Left kidney (tissue), 2 donors: Measurements from ENCODE around the gene PXDN. TPM values are rescaled to one million over a fixed set of nuclear protein-coding genes. Genes with fewer than 3 reads are reported as not detected.
"Not testable (repeated sequence)": the region's sequence is repeated elsewhere in the genome, so short reads cannot be mapped to it uniquely, and the experiment has no call there.

ENCODE experiments used
- DNase-seq: peaks from one replicate; pipeline ENCODE4 v3.0.0-alpha.2; 2013
- polyA plus RNA-seq: library from polyadenylated mRNA; unstranded; fragments of 120-200 nt; gene quantifications from one replicate; pipeline ENCODE4 v1.2.1, GENCODE V29; 2013; ENCODE audit not compliant: insufficient read length

PXDN gene
- polyA plus RNA-seq, 1 donor: 154 TPM

DNA sequence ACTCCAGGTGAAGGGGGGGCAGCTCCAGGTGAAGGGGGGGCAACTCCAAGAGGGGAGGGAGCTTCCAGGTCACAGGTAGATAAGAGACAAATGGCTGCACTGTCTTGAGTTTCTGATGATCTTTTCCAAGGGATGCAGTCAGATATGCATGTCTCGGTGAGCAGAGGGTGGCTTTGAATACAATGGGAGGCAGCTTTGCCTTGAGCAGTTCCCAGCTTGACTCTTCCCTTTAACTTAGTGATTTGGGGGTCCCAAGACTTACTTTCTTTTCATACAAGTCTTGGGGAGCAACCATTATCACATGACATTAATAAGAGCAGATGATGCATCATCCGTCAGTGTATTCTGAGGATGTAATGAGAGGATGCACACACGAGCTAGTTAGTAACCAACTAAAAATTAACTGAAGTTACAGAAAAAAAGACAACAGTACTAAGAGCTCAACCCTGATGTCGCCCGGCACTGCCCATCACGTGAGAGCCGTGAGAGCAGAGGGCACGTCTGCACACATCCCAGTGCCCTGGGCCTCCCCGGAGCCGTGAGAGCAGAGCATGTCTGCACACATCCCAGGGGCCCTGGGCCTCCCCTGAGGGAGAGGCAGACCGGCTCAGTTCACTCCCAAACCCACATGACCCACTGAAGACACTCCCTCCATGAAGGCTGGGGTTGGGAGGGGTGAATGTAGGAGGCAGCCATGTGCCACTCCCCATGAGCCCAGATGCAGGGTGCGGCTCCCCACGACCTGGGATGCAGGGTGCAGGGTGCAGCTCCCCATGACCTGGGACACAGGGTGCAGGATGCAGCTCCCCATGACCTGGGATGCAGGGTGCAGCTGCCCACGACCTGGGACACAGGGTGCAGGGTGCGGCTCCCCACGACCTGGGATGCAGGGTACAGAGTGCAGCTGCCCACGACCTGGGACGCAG is 39.4 kb downstream of the PXDN start:
- DNase-seq: no peak

DNA sequence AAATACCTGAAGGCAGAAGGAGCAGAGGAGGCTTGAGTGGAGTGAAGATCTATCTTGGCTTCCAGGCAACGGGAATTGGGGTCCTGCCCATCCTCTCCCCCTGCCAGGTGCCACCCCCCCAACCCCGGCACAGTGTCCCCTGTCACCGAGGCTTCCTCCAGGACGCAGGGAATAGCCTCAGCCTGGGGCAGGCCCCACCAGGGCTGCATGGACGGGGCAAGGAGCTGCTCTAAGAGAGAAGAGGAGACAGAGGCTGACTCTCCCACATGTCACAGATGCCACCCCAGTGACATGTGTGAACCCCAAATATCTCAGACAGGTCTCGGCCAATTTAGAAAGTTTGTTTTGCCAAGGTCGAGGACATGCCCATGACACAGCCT is 42.1 kb downstream of the PXDN start:
- no peak for DNase-seq

DNA sequence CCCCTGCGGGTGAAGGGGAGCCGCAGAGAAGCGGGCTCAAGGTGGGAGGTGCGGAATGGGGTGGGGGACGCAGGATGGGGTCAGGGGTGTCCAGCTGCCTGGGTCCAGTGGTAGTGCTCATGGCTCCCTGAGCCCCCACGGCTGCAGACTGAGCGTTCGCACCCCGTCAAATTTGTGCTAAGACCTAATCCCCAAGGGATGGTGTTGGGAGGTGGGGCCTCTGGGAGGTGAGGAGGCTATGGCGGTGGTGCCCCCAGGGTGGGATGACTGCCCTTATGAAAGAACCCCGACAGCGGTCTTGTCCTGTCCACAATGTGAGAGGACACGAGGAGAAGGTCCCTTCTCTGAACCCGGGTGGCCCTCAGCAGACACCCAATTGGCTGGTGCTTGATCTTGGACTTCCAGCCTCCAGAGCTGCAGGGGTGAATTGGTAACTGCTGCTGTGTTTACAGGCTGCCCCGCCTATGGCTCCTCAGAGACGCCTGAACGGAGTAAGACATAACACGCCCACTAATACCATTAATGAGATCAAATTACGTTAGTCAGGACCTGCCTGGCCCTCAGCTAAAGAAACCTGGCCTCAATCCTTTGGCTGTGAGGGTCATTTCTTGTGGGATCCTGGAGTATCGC is 42.6 kb downstream of the PXDN start:
- no peak for DNase-seq

DNA sequence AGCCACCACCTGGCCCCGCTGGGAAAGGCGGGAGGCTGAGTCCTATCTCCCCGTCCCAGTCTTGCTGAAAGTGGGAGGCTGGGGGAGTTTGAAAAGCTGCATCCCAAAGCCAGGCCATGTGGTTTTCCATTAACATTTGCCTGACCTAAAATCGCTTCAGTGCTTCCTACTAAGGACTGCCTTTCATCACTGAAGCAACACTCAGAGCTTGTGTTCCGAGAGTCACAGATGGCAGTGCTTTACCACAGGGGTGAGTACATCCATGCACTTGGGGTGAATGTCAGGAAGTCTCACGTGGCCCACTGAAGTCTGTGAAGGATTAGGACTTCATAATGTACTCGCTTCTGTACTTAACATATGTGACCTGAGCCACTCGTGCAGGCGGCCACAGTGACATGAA is 43.3 kb downstream of the PXDN start:
- no peak for DNase-seq

DNA sequence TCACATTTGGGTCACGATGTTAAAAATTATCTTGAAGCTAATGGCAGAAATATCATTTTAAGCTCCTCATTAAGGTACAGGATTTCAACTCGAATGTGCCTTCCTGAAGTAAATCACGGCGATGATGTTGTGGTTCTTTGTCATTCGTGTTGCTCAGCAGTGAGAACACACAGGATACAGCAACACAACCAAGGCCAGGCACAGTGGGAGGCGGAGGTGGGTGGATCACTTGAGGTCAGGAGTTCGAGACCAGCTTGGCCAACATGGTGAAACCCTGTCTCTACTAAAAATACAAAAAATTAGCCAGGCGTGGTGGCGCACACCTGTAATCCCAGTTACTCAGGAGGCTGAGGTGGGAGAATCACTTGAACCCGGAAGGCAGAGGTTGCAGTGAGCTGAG is 43.9 kb downstream of the PXDN start:
- not testable (repeated sequence) for DNase-seq

DNA sequence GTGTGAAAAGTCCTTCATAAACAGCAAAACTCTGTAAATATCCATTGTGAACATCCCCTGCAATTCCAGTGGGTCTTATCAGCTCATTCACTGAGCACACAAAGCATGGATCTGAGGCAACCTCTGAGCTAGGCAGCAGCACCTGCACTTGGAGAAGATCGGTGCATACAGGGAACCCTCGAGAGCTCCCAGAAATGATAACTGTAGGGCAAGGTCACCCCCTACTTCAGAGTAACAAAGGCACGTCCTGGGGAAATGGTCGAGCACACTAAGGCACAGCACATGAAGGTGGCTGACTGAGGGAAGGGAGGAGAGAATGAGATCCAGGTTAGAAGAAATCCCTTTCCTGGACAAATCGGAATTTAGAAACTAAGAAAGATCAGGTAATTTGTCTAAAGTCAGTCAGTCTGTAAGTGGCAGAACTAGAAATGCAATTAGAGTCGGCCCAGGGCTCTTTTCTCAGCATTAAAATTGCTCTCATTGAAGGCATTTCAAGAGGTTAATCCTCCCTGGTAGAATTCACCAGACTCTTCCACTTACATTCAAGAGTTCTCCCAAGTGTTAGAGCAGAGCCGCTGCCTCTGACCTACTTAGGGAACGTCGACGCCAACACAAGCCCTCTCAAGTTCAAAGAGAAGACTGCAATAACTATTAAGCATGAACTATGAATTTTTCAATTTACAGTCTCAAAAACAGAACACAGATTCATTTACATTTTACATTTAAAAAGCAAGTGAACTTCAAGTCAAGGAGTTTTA is 45.9 kb downstream of the PXDN start:
- DNase-seq: no peak

DNA sequence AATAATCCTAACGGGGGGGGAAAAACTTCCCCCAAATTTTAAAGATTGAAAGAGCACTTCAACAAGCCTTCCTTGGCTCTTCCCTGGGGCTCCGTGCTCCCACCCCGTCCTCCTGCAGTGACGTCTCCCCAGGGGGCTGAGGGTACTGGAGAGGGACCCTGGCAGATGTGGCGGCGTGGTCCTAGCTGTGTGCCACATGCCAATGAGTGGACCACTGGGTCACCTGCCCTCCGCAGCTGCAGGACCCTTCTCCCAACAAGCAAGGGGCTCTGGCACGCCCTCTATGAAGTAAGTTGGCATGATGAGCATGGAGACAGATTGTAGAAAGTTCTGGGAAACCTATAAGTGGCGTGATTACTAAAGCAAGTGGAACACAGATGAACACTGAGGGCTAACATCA is 46.7 kb downstream of the PXDN start:
- no peak for DNase-seq

DNA sequence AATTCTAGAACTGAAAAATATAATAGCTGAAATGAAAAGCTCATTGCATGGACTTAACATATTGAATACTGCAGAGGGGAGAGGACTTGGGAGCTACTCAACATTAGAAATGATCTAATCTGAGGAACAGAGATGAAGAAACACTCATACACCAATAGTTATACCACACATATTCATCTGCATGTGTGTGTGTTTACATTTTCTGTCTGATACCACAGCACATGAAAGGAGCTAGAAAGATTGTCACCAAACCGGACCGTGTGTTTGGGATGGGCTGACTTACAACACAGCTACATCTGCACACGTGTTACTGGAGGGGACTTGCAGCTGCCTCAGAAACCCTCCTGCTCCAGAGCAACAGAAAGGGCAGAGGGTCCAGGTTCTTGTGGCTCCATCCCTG is 47.8 kb downstream of the PXDN start:
- no peak for DNase-seq

DNA sequence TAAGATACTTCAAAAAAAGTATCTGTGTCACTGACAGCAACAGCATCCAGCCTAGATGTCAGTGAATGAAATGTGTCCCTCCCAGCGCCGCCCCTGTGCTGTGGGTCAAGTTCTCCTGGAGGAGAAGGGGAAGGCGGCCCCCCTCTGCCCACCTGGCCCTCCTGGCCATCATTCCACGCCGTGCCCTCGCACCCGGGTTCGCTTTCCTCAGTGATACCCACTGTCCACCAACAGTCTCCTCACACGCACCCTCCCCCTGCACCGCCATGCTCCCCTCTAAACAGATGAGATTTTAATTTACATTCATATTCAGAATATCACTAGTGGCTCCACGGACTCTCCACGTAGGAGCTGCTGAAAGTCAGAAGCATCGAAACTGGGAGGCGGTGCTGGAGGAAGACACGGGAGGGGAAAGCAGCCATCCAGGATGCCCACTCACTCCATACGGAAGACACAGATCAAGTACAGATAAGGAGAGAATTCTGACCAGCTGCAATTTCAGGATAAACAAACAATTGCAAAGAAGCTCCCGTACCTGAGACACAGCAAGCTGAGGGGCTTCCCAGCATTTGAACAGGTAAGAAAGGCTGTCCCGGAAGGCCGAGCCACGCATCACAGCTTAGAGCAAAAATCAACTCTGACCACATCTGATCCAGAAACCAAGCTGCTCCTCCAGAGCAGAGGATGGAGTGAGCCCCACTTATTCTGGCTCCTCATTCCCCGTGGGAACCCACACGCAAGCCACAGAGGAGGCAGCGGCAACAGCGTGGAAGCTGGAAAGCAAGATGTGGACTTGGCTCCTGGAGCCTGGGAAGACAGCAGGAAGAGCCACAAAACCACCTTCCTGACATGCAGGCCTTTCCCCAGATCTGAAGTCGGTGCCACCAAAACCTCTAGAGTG is 49.7 kb downstream of the PXDN start:
- no peak for DNase-seq

DNA sequence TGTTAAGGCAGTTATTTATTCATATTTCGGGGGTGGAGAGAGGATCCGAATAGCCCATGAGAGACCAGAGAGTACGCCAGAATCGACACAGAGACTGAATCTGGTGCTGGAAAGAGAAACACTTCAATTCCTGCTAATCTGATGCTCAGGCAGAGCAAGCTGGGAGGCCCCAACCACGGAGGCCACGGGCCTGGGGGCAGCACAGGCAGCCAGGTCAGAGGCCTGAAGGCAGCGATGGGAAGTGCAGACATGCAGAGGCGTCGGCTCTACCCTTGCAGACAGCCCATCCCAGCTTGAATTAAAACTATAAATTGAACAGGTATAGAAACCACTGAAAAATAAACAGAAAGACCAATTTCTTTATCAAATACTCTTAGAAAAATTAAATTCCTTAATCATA is 50.6 kb downstream of the PXDN start:
- no peak for DNase-seq

DNA sequence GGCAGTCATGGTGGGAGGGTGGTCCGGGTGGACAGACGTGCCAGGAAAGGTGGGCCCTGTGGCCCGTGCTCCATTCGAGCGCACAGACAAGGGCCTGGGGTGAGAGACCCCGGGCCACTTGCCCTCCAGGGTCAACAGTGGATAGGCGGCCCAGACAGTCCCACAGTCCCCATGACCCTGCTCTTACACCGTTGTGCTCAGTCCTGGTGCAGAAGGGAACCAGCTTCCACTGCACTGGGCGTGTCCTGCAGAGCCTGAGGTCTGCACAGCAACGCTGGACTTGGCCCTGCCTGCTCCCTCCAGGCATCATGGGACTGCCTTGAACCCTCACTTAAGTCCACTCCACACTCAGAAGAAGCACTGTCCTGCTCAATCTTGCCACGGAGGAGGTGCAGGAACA is 52.0 kb downstream of the PXDN start:
- no peak for DNase-seq

DNA sequence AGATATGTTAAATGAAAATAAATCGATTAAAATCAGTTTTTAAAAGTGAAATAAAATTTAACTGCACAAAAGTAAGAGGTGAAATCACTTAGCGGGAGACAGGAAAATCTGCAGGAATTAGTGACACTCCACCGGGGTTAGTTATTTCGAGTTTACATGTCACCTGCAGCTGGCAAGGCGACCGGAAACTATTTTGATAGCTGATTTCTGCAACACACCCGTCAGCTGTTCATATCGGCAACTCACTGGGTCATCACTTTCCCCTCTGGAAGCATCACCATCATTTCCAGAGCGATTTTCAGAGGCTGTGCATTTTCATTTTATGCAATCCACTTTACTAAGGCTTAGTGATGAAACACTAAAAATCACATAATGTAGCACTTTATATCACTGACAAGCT is 52.9 kb downstream of the PXDN start:
- no peak for DNase-seq

DNA sequence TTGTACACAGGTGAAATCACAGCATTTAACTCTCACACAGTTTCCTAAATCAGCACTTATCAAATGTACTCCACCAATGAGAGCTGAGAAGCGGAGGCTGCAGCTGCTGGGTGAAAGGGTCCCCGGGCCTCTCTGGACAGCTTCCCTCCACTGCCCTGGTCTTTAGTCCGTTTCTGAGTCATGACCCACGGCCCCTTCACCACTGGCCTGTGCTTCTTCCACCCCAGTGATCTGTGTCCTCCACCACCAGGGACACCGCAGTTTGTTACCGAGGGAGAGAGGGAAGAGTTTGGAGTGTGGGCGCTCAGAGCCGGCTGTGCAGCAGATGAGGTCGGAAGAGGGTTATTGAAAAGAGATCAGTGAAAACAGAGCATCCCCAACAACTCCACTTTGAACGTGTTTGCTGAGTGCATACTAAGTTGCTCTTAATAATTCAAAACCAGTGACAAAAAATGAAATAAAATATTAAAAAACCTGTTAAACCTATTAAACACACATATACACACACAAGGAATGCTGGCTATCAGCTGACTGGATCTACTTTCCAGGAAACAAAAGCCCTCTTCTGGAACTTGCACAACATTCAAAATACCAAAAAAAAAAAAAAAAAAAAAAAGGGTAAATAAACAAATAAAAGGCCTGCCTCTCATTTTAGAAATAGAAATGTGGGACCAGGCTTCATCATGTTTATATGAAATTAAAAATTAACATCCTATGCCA is 54.1 kb downstream of the PXDN start:
- no peak for DNase-seq

DNA sequence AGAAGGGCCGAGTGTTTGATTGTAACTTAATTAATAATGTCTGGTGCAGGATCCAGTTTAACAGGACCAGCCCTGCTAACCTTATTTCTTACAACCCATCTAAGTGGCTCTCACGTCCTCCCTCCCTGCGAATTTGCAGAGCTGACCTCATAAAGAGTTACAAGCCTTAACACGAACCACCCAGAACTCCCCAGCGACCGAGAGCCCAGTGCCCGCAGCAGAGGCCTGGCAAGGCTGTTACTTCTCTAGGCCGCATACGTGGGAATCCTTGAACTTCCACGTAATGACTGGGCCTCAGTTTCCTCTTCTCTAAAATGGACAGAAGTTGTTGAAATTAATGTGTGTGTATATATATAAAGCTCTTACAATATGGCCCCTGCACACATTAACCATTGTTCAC is 55.5 kb downstream of the PXDN start:
- DNase-seq: no peak

DNA sequence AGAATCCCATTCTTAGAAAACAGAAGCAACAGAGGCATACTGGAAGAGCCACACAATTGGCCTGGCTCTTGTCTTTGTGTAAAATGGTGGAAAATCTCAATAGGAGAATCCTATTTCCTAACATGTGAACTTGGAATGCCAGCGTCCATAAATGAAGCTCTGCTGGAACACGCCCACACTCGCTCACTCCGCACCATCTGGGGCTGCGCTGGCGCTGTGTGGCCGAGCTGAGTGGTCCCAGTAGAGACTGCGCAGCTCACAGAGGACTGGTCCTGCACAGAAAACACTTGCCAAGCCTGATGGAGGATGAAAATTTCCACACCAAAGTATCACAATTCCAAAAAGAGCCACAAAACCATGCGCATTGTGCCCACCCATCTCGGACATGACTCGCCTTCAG is 56.2 kb downstream of the PXDN start:
- DNase-seq: no peak

DNA sequence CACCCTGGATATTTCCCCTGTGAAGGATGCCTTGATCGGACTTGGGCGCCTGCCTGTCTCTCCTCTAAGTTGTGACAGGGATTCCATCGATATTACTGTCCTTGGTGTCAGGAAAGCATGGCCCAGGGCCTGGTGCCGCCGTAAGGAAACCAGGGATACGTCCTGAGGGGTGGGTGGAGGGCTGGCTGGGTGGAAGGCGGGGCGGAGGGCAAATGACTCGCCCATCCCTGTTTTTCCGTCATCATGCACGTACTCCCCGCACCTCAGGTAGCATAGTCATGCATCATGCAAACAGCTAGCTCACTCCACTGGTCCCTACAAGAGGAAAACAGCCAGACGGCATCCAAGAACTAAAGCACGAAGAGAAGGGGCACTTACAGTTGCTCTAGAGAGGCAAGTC is 57.1 kb downstream of the PXDN start:
- no peak for DNase-seq

DNA sequence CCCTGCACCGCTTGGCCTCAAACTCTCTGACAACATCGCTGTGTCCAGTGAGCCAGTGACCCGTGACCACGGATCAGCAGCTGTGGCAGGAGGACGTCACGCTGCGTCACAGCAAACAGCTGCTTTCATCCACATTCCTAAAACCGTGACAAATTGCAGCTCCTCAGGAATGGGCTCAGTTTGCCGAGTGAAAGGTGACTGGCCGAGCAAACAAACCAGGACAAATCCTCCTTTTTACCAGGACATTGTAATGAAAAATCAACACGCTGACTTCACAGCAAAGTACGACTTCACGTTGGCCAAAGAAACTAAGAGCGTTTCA is 57.6 kb downstream of the PXDN start:
- DNase-seq: peak; percentile 38

DNA sequence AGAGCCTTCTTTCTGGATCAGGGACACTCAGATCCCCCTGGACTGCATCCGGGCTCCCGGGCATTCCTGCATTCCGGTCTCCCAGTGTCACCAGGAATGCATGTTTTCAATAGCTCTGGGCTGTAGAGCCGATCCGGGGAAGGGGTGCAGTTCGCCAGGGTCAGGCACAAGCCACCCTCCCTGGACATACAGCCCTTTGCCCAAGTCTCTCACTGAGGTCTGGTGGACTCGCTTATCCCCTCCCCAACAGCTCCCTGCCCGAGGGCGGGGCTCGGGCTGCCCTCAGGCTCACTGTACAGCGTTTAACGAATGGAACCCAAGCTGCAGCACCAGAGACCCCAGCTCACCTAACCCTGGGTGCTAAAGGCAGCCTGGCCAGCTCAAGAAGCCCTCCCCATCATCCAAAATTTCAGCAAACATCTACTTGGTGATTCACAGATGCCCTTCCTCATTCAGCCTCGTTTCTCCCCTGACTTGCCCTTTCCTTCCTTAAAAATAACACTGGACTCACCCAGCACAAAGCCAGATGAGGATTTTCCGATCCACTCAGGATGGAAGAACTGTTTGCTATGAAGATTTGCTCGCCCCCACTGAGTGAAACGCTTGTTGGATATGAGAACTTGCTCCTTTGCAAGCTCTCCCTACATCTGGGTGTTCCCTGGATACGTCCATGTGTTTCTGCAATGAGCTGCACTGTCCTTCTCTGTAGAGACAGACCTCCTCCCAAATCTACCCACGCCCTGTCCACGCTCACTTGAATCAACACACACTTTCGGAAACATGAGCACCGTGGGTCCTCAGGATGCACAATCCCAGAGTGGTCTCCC is 58.1 kb downstream of the PXDN start:
- no peak for DNase-seq

DNA sequence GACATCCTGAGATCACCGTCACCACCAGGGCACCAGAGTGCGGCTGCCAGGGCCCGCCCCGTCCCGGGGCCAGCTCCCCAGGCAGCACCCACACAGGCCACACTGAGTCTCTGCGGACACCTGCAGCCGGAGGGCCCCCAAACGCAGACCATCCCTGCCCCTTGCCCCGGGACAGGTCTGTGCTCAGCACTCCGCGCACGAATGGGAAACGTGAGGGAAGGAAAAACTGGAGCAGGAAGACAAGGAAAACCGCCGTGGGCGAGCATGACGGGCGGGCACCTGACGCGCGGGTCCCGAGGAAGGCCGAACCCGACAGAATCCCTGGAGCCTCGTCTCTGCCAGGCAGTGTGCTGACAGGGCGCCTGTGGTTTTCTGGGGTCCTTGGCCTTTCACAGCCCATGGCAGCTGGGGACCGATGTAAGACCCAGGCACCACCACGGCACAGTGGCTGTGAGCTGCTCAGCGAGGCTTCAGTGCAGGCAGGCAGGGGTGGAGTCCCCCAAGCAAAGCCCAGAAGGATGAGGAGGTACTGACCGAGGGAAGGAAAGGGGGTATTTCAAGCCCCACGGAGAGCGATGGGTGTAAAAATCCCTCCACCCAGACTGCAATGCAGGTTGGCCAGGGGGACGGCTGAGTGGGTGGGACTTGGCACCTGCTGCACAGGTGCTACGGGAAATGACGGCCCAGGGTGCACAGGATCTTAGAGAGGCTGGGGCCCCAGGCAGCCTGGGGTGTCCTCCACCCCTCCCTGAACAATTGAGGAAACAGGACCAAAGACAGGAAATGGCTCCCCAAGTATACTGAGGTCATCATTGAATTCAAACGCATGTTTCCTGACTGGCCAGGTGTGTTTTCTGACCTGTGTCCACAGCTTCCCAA is 59.0 kb downstream of the PXDN start:
- no peak for DNase-seq

DNA sequence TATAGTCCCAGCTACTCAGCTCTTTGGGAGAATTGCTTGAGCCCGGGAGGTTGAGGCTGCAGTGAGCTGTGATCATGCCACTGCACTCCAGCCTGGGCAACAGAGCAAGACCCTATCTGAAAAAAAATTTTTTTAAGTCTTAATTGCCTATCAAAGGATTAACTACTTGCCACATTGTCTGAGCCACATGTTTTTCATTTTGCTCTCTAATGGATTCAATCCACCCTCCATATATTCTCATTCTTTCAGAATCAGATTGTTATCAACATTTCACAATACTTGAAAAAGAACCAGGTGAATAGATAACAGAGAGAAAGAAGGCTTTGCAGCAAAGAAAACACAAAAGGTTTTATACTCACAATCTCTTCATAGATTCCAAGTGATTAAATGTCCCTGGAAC is 61.0 kb downstream of the PXDN start:
- DNase-seq: no peak
